Glutamatergic neuron (in vitro differentiated cells): ENCODE results near the gene TMEM121. TPM values are rescaled to one million over a fixed set of nuclear protein-coding genes. Genes with fewer than 3 reads are reported as not detected.

ENCODE experiments used
- DNase-seq: peaks from one replicate; pipeline ENCODE4 v3.0.0; 2022
- H3K27ac Mint-ChIP-seq: one replicate; pipeline ENCODE4 v1.8.0; 2020; ENCODE audit warnings: mild to moderate bottlenecking, mixed read lengths, inconsistent platforms; ENCODE audit not compliant: unreplicated experiment
- H3K27me3 Mint-ChIP-seq: one replicate; pipeline ENCODE4 v1.8.0; 2020; ENCODE audit warnings: mild to moderate bottlenecking, moderate library complexity, mixed read lengths, inconsistent platforms; ENCODE audit not compliant: unreplicated experiment
- H3K36me3 Mint-ChIP-seq: one replicate; pipeline ENCODE4 v1.8.0; 2020; ENCODE audit warnings: mild to moderate bottlenecking, mixed read lengths, inconsistent platforms; ENCODE audit not compliant: unreplicated experiment
- H3K4me1 Mint-ChIP-seq: one replicate; pipeline ENCODE4 v1.8.0; 2020; ENCODE audit warnings: mild to moderate bottlenecking, low read depth, mixed read lengths, inconsistent platforms; ENCODE audit not compliant: unreplicated experiment
- H3K4me3 Mint-ChIP-seq: one replicate; pipeline ENCODE4 v1.8.0; 2020; ENCODE audit warnings: mild to moderate bottlenecking, mixed read lengths, inconsistent platforms; ENCODE audit not compliant: unreplicated experiment
- H3K9me3 Mint-ChIP-seq: one replicate; pipeline ENCODE4 v1.8.0; 2020; ENCODE audit warnings: mild to moderate bottlenecking, moderate library complexity, mixed read lengths, inconsistent platforms; ENCODE audit not compliant: unreplicated experiment
- CTCF ChIP-seq: fragments of 200-600 bp; sonication (generic); IDR thresholded peaks from one replicate; pipeline ENCODE4 v1.5.0; 2021; ENCODE audit not compliant: partially characterized antibody, unreplicated experiment
- total RNA-seq: library from RNA; stranded (reverse); fragmentation: NEBNext Ultra II Directional; extraction: Animal tissue kit (Norgen Biotek cat#: 25700); gene quantifications from one replicate; pipeline ENCODE4 v1.2.1, GENCODE V29; 2021; ENCODE audit not compliant: unreplicated experiment

The TMEM121 gene
- total RNA-seq, 1 donor from 2014 or later, result 2.7 TPM

GRCh38 chr14:105493921-105494605 is 32.3 kb upstream of the TMEM121 start:
- H3K27ac Mint-ChIP-seq, result no peak overlapping the region
- H3K27me3 Mint-ChIP-seq, result peaks cover 16% of the 10 kb centered on the region
- peaks cover 7% of the 10 kb centered on the region for H3K9me3 Mint-ChIP-seq
- no peak overlapping the region for H3K4me3 Mint-ChIP-seq
- peak; percentile 30 for DNase-seq
- no peak for TF ChIP-seq CTCF
- H3K4me1 Mint-ChIP-seq, result peaks cover 4% of the 10 kb centered on the region
- H3K36me3 Mint-ChIP-seq, result no peaks in the 10 kb centered on the region

- peaks cover 15% of the 10 kb centered on the region for H3K27me3 Mint-ChIP-seq
- H3K27ac Mint-ChIP-seq, result no peak overlapping the region
- H3K9me3 Mint-ChIP-seq, result peaks cover 7% of the 10 kb centered on the region
- no peaks in the 10 kb centered on the region for H3K36me3 Mint-ChIP-seq
- no peak overlapping the region for H3K4me3 Mint-ChIP-seq
- H3K4me1 Mint-ChIP-seq, result peaks cover 3% of the 10 kb centered on the region
- peak; percentile 10 for DNase-seq
- TF ChIP-seq CTCF, result no peak
Observed at GRCh38 chr14:105494606-105494929, 31.8 kb upstream of the TMEM121 start.

DNA sequence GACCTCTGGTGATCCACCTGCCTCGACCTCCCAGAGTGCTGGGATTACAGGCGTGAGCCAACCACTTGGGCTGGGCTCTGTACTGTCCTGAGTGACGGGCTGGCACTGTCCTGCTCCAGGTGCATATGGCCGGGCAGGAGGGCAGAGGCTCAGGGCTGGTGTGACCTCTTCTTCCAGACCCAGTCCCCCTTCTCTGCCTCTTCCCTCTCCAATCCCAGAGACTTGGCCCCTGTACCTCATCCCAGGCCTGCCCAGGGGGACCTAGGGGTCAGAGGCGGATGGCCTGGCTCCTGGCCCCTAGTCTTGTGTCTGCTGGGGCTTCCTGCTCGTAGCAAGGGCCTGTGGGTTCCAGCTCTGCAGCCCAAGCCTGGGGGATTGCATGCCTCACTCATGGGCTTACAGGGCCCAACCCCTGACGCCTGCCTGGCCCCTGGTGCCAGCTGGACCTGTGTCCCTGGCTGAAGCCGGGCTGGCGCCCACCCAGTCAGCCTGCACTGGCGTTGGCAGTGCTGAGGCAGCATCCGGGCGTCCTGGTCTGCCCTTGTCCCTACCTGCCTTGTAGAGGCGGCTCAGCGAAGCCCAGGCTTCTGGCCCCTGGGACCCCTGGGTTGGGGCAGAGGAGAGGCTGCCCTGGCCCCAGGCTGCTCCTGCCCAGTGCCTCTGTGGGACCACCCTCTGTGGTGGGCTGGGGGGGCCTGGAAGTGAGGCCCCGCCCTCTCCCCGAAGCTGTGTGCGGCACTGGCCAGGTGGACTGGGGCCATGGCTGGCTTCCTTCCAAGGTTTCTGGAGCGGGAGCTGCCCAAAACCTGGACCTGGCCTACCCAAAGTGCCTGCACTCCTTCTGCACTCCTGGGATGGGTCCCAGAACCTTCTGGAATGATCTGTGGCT is 31.0 kb upstream of the TMEM121 start:
- no peak overlapping the region for H3K27ac Mint-ChIP-seq
- peaks cover 3% of the 10 kb centered on the region for H3K4me1 Mint-ChIP-seq
- no peaks in the 10 kb centered on the region for H3K36me3 Mint-ChIP-seq
- TF ChIP-seq CTCF, result no peak
- DNase-seq, result peak; percentile 11
- H3K27me3 Mint-ChIP-seq, result peaks cover 14% of the 10 kb centered on the region
- H3K9me3 Mint-ChIP-seq, result peaks cover 7% of the 10 kb centered on the region
- H3K4me3 Mint-ChIP-seq, result no peak overlapping the region

- peak; percentile 20 for DNase-seq
- TF ChIP-seq CTCF, result no peak
- no peak overlapping the region for H3K4me3 Mint-ChIP-seq
- H3K27me3 Mint-ChIP-seq, result peaks cover 10% of the 10 kb centered on the region
- no peak overlapping the region for H3K27ac Mint-ChIP-seq
- H3K4me1 Mint-ChIP-seq, result peaks cover 3% of the 10 kb centered on the region
- H3K9me3 Mint-ChIP-seq, result peaks cover 4% of the 10 kb centered on the region
- no peaks in the 10 kb centered on the region for H3K36me3 Mint-ChIP-seq
Observed at GRCh38 chr14:105495990-105496830, 30.2 kb upstream of the TMEM121 start.
